WTC11 (cell line): Measurements from ENCODE around the gene SNX3.

Source experiments
- CREB1 ChIP-seq: sonication (generic); formaldehyde crosslinking; IDR thresholded peaks from 2 replicates; pipeline ENCODE4 v1.8.0; 2023; ENCODE audit warnings: mild to moderate bottlenecking, missing genetic modification reagents
- FOXK1 ChIP-seq: sonication (generic); formaldehyde crosslinking; IDR thresholded peaks from 2 replicates; pipeline ENCODE4 v1.8.0; 2022; ENCODE audit warnings: mild to moderate bottlenecking, moderate library complexity, missing genetic modification reagents
- MXD4 ChIP-seq: fragments of 250-450 bp; sonication (Bioruptor Pico); IDR thresholded peaks from 2 replicates; pipeline ENCODE4 v1.8.0; 2021; ENCODE audit warnings: mild to moderate bottlenecking, moderate library complexity, borderline replicate concordance
- TP53 ChIP-seq: sonication (generic); formaldehyde crosslinking; IDR thresholded peaks from 2 replicates; pipeline ENCODE4 v1.8.1; 2023; ENCODE audit warnings: mild to moderate bottlenecking, missing genetic modification reagents
- ZBTB21 ChIP-seq: sonication (generic); formaldehyde crosslinking; IDR thresholded peaks from 2 replicates; pipeline ENCODE4 v1.8.1; 2023; ENCODE audit warnings: mild to moderate bottlenecking, missing genetic modification reagents, borderline replicate concordance
- TF ChIP-seq, protein P1 (sequence below): fragments of 200-600 bp; IDR thresholded peaks from 2 replicates; pipeline ENCODE4 v1.8.0; 2022; ENCODE audit warnings: antibody characterized with exemption
- TF ChIP-seq, protein P2 (sequence below): sonication (generic); formaldehyde crosslinking; IDR thresholded peaks from 2 replicates; pipeline ENCODE4 v1.8.1; 2023; ENCODE audit warnings: mild to moderate bottlenecking, missing genetic modification reagents
- TF ChIP-seq, protein P3 (sequence below): sonication (generic); formaldehyde crosslinking; conservative IDR thresholded peaks from 2 replicates; pipeline ENCODE4 v1.8.1; 2022; ENCODE audit warnings: mild to moderate bottlenecking, missing genetic modification reagents
- TF ChIP-seq, protein P4 (sequence below): sonication (generic); formaldehyde crosslinking; IDR thresholded peaks from 2 replicates; pipeline ENCODE4 v1.8.0; 2022; ENCODE audit warnings: mild to moderate bottlenecking, missing genetic modification reagents
- TF ChIP-seq, protein P5 (sequence below): sonication (generic); formaldehyde crosslinking; IDR thresholded peaks from 2 replicates; pipeline ENCODE4 v1.8.0; 2022; ENCODE audit warnings: mild to moderate bottlenecking, missing genetic modification reagents
- TF ChIP-seq, protein P6 (sequence below): fragments of 250-450 bp; sonication (Bioruptor Pico); IDR thresholded peaks from 2 replicates; pipeline ENCODE4 v1.9.0; 2021; ENCODE audit warnings: mild to moderate bottlenecking
- TF ChIP-seq, protein P7 (sequence below): fragments of 250-450 bp; sonication (Bioruptor Pico); IDR thresholded peaks from 2 replicates; pipeline ENCODE4 v1.9.0; 2021; ENCODE audit warnings: moderate library complexity, mild to moderate bottlenecking, inconsistent platforms, borderline replicate concordance

- TF ChIP-seq TP53 (CRISPR knock-in tag), result no peak
- TF ChIP-seq, protein P1, sequence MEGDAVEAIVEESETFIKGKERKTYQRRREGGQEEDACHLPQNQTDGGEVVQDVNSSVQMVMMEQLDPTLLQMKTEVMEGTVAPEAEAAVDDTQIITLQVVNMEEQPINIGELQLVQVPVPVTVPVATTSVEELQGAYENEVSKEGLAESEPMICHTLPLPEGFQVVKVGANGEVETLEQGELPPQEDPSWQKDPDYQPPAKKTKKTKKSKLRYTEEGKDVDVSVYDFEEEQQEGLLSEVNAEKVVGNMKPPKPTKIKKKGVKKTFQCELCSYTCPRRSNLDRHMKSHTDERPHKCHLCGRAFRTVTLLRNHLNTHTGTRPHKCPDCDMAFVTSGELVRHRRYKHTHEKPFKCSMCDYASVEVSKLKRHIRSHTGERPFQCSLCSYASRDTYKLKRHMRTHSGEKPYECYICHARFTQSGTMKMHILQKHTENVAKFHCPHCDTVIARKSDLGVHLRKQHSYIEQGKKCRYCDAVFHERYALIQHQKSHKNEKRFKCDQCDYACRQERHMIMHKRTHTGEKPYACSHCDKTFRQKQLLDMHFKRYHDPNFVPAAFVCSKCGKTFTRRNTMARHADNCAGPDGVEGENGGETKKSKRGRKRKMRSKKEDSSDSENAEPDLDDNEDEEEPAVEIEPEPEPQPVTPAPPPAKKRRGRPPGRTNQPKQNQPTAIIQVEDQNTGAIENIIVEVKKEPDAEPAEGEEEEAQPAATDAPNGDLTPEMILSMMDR, result no peak
- no peak for TF ChIP-seq MXD4 (CRISPR knock-in tag)
- TF ChIP-seq, protein P2, sequence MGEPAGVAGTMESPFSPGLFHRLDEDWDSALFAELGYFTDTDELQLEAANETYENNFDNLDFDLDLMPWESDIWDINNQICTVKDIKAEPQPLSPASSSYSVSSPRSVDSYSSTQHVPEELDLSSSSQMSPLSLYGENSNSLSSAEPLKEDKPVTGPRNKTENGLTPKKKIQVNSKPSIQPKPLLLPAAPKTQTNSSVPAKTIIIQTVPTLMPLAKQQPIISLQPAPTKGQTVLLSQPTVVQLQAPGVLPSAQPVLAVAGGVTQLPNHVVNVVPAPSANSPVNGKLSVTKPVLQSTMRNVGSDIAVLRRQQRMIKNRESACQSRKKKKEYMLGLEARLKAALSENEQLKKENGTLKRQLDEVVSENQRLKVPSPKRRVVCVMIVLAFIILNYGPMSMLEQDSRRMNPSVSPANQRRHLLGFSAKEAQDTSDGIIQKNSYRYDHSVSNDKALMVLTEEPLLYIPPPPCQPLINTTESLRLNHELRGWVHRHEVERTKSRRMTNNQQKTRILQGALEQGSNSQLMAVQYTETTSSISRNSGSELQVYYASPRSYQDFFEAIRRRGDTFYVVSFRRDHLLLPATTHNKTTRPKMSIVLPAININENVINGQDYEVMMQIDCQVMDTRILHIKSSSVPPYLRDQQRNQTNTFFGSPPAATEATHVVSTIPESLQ (CRISPR knock-in tag), result no peak
- TF ChIP-seq, protein P3, sequence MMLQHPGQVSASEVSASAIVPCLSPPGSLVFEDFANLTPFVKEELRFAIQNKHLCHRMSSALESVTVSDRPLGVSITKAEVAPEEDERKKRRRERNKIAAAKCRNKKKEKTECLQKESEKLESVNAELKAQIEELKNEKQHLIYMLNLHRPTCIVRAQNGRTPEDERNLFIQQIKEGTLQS (CRISPR knock-in tag), result no peak
- no peak for TF ChIP-seq CREB1 (CRISPR knock-in tag)
- TF ChIP-seq, protein P4, sequence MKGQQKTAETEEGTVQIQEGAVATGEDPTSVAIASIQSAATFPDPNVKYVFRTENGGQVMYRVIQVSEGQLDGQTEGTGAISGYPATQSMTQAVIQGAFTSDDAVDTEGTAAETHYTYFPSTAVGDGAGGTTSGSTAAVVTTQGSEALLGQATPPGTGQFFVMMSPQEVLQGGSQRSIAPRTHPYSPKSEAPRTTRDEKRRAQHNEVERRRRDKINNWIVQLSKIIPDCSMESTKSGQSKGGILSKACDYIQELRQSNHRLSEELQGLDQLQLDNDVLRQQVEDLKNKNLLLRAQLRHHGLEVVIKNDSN (CRISPR knock-in tag), result no peak
- TF ChIP-seq, protein P5, sequence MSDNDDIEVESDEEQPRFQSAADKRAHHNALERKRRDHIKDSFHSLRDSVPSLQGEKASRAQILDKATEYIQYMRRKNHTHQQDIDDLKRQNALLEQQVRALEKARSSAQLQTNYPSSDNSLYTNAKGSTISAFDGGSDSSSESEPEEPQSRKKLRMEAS (CRISPR knock-in tag), result no peak
- TF ChIP-seq ZBTB21, result no peak
- TF ChIP-seq, protein P6, sequence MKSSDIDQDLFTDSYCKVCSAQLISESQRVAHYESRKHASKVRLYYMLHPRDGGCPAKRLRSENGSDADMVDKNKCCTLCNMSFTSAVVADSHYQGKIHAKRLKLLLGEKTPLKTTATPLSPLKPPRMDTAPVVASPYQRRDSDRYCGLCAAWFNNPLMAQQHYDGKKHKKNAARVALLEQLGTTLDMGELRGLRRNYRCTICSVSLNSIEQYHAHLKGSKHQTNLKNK (CRISPR knock-in tag), result no peak
- TF ChIP-seq, protein P7, sequence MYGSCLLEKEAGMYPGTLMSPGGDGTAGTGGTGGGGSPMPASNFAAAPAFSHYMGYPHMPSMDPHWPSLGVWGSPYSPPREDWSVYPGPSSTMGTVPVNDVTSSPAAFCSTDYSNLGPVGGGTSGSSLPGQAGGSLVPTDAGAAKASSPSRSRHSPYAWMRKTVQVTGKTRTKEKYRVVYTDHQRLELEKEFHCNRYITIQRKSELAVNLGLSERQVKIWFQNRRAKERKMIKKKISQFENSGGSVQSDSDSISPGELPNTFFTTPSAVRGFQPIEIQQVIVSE (CRISPR knock-in tag), result no peak
- TF ChIP-seq FOXK1 (CRISPR knock-in tag), result no peak
Measured at GRCh38 chr6:108285381-108285780, 24.5 kb upstream of the SNX3 start.
